ENCODE results near the gene LYPD6B. TPM values are rescaled to one million over a fixed set of nuclear protein-coding genes. Genes with fewer than 3 reads are reported as not detected.
A peak's percentile ranks its signal among the peaks of the same experiment; 100 is the strongest.

Gene LYPD6B
- total RNA-seq, 1 donor from 2014 or later: 13.5 TPM

DNA sequence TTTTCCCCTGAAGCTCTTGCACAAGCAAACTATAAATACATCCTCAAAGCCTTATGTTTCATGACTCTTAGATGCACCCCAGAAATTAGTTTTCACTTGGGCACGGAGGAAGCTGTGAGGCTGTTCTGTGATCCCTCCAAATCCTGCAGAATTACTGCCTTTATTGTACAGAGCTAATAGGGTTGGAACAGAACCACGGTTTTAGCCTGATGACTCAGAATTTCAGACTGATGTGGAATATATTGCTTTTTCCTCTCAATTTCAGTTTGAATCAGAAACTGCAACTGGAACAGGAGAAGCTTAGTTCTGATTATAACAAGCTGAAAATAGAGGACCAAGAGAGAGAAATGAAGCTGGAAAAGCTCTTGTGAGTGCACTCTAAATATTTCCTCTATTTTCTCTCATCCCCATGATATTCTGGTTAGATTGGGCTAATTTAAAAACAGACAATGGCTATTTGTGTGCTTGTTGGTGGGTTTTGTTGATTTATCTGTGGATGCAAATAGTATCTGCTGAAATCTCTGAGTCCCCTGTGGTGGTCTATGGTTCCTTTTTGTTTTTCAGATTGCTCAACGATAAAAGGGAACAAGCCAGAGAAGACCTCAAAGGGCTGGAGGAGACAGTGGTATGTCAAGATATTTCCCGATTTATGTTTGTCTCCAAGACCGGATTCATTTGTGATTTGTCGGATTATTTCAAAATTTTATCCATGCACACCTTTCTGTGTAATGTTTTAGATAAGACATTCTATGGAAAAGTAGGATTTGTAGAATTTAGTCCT is 38.2 kb upstream of the LYPD6B start:
- Mint-ChIP-seq H3K27me3 (ENCODE audit: unreplicated experiment) (no peaks in the 10 kb centered on the region), H3K9me3 (ENCODE audit: unreplicated experiment) (no peaks in the 10 kb centered on the region), H3K27ac (ENCODE audit: unreplicated experiment) (no peak overlapping the region), H3K4me1 (ENCODE audit: unreplicated experiment) (peaks cover 35% of the 10 kb centered on the region), H3K36me3 (ENCODE audit: unreplicated experiment) (peaks cover 11% of the 10 kb centered on the region), H3K4me3 (ENCODE audit: unreplicated experiment) (no peak overlapping the region)
- no peak for DNase-seq (ENCODE audit: extremely low spot score, unreplicated experiment)
- TF ChIP-seq, protein P1, sequence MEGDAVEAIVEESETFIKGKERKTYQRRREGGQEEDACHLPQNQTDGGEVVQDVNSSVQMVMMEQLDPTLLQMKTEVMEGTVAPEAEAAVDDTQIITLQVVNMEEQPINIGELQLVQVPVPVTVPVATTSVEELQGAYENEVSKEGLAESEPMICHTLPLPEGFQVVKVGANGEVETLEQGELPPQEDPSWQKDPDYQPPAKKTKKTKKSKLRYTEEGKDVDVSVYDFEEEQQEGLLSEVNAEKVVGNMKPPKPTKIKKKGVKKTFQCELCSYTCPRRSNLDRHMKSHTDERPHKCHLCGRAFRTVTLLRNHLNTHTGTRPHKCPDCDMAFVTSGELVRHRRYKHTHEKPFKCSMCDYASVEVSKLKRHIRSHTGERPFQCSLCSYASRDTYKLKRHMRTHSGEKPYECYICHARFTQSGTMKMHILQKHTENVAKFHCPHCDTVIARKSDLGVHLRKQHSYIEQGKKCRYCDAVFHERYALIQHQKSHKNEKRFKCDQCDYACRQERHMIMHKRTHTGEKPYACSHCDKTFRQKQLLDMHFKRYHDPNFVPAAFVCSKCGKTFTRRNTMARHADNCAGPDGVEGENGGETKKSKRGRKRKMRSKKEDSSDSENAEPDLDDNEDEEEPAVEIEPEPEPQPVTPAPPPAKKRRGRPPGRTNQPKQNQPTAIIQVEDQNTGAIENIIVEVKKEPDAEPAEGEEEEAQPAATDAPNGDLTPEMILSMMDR (IDR thresholded peaks at IDR 0.05): no peak

DNA sequence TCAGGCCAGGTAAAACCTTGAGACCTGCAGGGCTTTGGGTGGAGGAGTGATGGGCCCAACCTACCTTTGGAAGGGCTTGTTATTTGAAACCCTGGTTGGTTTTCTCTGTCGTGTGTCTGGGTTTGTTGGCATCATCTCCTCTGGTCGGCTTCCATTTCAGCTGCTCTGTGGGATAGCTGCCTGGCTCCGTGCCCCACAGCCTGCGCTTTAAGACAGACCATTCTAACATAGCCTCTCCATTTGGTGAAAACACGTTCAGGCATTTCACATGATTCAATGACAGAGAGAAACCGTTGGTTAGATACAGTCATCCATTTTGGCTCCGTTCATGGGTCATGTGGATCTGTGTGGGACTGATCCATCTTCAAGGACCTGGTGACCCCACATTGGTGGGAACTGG is 37.0 kb upstream of the LYPD6B start:
- TF ChIP-seq, protein P1 (IDR thresholded peaks at IDR 0.05): no peak
- Mint-ChIP-seq H3K9me3 (ENCODE audit: unreplicated experiment) (no peaks in the 10 kb centered on the region), H3K27ac (ENCODE audit: unreplicated experiment) (no peak overlapping the region)

DNA sequence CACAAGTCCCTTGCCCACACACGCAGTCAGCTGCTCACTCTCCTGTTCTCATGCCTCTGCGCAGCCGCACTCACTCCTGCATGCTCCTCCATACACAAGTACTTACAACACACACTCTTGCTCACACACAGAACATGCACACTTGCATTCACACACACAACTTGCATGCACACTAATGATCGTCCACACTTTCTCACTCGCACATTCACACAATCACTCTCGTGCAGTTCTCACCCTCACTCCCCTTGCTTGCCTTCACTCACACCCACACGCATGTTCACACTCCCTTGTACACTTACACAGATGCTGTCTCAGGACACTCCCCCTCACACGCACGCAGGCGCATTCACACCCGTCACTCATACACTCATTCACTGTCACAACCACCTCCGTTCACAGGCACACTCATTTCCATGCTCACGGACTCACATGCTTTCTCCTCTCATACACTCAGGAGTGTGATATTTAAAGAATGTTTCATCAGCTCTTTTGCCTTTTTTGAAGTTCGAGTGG is 36.1 kb upstream of the LYPD6B start:
- H3K9me3 Mint-ChIP-seq (ENCODE audit: unreplicated experiment): no peaks in the 10 kb centered on the region
- DNase-seq (ENCODE audit: extremely low spot score, unreplicated experiment): no peak
- TF ChIP-seq, protein P1 (IDR thresholded peaks at IDR 0.05): no peak
- no peak overlapping the region for H3K4me3 Mint-ChIP-seq (ENCODE audit: unreplicated experiment)
- H3K27ac Mint-ChIP-seq (ENCODE audit: unreplicated experiment): peak overlapping the region; percentile 16
- no peaks in the 10 kb centered on the region for H3K27me3 Mint-ChIP-seq (ENCODE audit: unreplicated experiment)
- peaks cover 11% of the 10 kb centered on the region for H3K36me3 Mint-ChIP-seq (ENCODE audit: unreplicated experiment)
- peaks cover 55% of the 10 kb centered on the region for H3K4me1 Mint-ChIP-seq (ENCODE audit: unreplicated experiment)

More for the DNA sequence above, 37.0 kb upstream of the LYPD6B start:
- H3K36me3 Mint-ChIP-seq (ENCODE audit: unreplicated experiment): peaks cover 11% of the 10 kb centered on the region
- H3K4me1 Mint-ChIP-seq (ENCODE audit: unreplicated experiment): peaks cover 47% of the 10 kb centered on the region
- H3K4me3 Mint-ChIP-seq (ENCODE audit: unreplicated experiment): no peak overlapping the region
- DNase-seq (ENCODE audit: extremely low spot score, unreplicated experiment): no peak
- no peaks in the 10 kb centered on the region for H3K27me3 Mint-ChIP-seq (ENCODE audit: unreplicated experiment)

DNA sequence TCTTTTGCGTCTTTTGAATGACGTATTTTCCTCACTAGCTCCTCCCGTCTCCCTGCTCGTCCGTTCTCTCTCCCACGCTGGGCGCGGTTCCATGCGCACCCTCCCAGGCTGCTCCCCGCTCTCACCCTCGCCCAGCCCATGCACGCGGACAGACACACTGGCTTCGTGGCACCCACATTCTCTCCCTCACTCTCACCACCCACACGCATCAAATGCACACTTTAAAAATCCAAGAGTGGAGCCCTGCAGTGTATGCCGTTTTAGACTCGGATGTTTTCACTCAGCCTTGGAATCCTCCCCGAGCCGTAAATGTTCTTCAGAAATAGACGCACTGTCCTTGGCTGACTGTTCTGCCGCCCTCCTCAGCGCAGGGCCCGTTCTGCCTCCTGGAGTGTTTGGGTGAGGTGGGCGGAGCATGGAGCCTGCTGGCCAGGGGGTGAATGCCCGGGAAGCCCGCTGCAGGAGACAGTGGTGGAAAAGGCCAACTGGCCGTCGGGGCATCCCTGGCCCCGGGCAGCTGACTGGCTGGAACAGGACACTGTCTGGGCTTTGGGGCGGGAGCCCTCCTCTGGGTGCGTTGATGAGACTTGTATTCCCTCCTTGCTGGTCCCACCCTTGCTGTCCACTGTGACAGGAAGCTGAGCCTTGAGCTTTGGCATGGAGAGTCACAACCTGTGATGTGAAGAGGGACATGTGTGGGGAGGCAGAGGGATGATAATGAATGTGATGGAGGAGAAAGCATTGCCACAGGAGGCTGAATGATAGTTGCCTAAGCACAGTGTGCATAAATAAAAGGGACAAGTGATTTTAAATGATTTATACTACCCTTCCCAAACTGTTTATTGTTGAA is 35.4 kb upstream of the LYPD6B start:
- H3K27ac Mint-ChIP-seq (ENCODE audit: unreplicated experiment): no peak overlapping the region

More for the DNA sequence above, 35.4 kb upstream of the LYPD6B start:
- TF ChIP-seq, protein P1 (IDR thresholded peaks at IDR 0.05): no peak
- no peak for DNase-seq (ENCODE audit: extremely low spot score, unreplicated experiment)
- H3K27me3 Mint-ChIP-seq (ENCODE audit: unreplicated experiment): no peaks in the 10 kb centered on the region
- no peaks in the 10 kb centered on the region for H3K9me3 Mint-ChIP-seq (ENCODE audit: unreplicated experiment)
- peaks cover 11% of the 10 kb centered on the region for H3K36me3 Mint-ChIP-seq (ENCODE audit: unreplicated experiment)
- H3K4me3 Mint-ChIP-seq (ENCODE audit: unreplicated experiment): no peak overlapping the region
- H3K4me1 Mint-ChIP-seq (ENCODE audit: unreplicated experiment): peaks cover 56% of the 10 kb centered on the region
